Activated naive CD4-positive, alpha-beta T cell treated with anti-CD3 and anti-CD28 coated beads, Interleukin-2, amount 50 U/mL, for 72 hours (primary cell): Measurements from ENCODE around the gene DNM2. TPM values are rescaled to one million over a fixed set of nuclear protein-coding genes. Genes with fewer than 3 reads are reported as not detected.
A peak's percentile ranks its signal among the peaks of the same experiment; 100 is the strongest.

Experiments
- ATAC-seq, 2 donors: fragments of 150-1000 bp; cut with Tn5 transposase; 2 replicates each; pipeline ENCODE4 v1.10.0; 2021; ENCODE audit warnings: mild to moderate bottlenecking in 2 of 2, moderate library complexity in 2 of 2
- DNase-seq, 2 donors: peaks; one replicate each; pipeline ENCODE4 v3.0.0; 2021 to 2022; ENCODE audit warnings: low spot score in 2 of 2
- H3K27ac Mint-ChIP-seq, 2 donors: one replicate each; pipeline ENCODE4 v1.8.0; 2022; ENCODE audit warnings: mild to moderate bottlenecking in 2 of 2, mixed read lengths in 2 of 2
- H3K36me3 Mint-ChIP-seq, 2 donors: one replicate each; pipeline ENCODE4 v1.8.0; 2022; ENCODE audit warnings: mixed read lengths in 2 of 2
- H3K9me3 Mint-ChIP-seq, 2 donors: one replicate each; pipeline ENCODE4 v1.8.0; 2022; ENCODE audit warnings: mixed read lengths in 2 of 2
- total RNA-seq, 2 donors: library from RNA; stranded (reverse); gene quantifications; one replicate each; pipeline ENCODE4 v1.2.3, GENCODE V29; 2022

Gene DNM2
- total RNA-seq, 2 donors from 2014 or later: 191 to 219 TPM

DNA sequence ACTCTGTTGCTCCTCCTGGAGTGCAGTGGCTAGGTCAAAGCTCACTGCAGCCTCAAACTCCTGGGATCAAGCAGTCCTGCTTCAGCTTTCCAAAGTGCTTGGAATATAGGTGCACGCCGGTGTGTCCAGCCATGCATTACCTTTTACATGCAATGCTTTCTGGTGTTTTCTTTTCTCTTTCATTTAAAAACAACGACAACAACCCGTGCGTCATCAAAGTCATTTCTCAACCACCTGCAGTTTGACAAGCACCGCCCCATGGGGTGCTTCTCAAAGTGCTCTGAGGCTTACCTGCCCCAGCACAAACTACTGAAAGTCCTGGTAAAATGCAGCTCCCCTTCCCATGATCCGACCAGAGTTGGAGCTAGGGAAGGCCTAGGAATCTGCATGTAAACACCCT, 9.6 kb upstream of the DNM2 start:
- ATAC-seq (no peak), DNase-seq (no peak)
- Mint-ChIP-seq H3K9me3 (no peaks in the 10 kb centered on the region), H3K36me3 (peaks cover 0 to 4% of the 10 kb centered on the region in 2 donors), H3K27ac (no peak overlapping the region)

DNA sequence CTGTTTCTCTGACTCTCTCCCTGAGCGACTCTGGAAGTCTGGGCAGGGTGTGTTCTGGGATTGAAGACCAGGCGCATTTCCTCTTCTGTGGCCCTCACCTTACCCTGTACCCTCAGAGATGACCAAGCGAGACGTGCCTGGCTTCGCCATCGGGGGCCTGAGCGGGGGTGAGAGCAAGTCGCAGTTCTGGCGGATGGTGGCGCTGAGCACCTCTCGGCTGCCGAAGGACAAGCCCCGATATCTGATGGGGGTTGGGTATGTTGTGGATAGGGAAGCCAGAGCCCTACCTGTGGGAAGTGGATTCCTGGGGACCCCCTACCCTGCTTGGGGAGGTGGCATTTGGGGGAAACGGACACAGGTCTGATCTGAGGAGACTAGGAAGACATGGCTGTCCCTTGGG, 5.8 kb upstream of the DNM2 start:
- Mint-ChIP-seq H3K9me3 (no peaks in the 10 kb centered on the region), H3K36me3 (peaks cover 0 to 4% of the 10 kb centered on the region in 2 donors), H3K27ac (no peak overlapping the region)
- ATAC-seq (no peak), DNase-seq (no peak)

DNA sequence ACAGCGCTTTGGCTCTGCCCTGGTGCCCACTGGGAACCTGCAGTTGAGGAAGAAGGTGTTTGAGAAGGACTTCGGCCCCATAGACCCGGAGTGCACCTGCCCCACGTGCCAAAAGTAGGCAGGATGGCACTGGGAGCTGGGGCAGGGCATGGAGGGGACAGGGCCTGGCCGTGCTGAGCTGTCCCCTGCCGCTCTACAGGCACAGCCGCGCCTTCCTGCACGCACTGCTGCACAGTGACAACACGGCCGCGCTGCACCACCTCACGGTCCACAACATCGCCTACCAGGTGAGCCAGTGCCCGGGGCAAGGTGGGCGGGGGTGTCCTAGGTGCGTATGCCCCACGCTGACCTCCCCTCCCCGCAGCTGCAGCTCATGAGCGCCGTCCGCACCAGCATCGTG, 5.1 kb upstream of the DNM2 start:
- DNase-seq: no peak

DNA sequence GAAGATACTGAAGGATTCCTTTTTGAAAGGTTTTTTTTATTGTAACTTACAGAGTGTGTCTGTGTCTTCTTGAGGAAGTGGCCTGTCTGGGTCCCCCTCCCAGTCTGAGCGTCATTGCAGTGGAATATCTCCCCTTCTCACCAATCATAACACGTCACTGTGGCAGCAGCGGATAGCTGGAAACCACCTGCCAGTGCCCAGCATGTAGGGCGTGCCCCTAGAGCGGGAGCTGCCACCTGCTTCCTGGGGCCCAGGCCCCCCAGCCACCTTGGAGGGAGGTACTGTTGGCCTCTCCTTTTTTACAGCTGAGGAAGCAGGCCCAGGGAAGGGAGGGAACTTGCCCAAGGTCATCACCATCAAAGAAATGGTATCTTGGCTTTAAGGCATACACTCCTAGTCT, 4.6 kb upstream of the DNM2 start:
- no peak for ATAC-seq
- no peak overlapping the region for H3K27ac Mint-ChIP-seq

More for the DNA sequence above, 5.1 kb upstream of the DNM2 start:
- ATAC-seq: no peak
- H3K9me3 Mint-ChIP-seq: no peaks in the 10 kb centered on the region
- H3K36me3 Mint-ChIP-seq: peaks cover 0 to 4% of the 10 kb centered on the region in 2 donors
- H3K27ac Mint-ChIP-seq: no peak overlapping the region

DNA sequence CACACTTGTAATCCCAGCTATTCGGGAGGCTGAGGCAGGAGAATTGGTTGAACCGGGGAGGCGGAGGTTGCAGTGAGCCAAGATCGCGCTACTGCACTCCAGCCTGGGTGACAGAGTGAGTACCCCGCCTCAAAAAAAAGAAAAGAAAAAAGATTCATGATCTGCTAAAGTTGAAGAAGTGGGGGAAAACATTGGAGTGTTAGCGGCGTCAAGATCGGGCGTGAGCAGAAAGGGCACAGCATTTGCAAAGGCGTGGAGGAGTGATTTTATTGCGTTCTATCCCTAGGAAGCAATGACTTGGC, 874 bp upstream of the DNM2 start:
- Mint-ChIP-seq H3K36me3 (peaks cover 6 to 7% of the 10 kb centered on the region in 2 donors), H3K27ac (peak overlapping the region; percentile 92 to 93), H3K9me3 (no peaks in the 10 kb centered on the region)
- no peak for DNase-seq
- no peak for ATAC-seq

More for the DNA sequence above, 4.6 kb upstream of the DNM2 start:
- Mint-ChIP-seq H3K36me3 (peaks cover 0 to 2% of the 10 kb centered on the region in 2 donors), H3K9me3 (no peaks in the 10 kb centered on the region)
- DNase-seq: no peak

DNA sequence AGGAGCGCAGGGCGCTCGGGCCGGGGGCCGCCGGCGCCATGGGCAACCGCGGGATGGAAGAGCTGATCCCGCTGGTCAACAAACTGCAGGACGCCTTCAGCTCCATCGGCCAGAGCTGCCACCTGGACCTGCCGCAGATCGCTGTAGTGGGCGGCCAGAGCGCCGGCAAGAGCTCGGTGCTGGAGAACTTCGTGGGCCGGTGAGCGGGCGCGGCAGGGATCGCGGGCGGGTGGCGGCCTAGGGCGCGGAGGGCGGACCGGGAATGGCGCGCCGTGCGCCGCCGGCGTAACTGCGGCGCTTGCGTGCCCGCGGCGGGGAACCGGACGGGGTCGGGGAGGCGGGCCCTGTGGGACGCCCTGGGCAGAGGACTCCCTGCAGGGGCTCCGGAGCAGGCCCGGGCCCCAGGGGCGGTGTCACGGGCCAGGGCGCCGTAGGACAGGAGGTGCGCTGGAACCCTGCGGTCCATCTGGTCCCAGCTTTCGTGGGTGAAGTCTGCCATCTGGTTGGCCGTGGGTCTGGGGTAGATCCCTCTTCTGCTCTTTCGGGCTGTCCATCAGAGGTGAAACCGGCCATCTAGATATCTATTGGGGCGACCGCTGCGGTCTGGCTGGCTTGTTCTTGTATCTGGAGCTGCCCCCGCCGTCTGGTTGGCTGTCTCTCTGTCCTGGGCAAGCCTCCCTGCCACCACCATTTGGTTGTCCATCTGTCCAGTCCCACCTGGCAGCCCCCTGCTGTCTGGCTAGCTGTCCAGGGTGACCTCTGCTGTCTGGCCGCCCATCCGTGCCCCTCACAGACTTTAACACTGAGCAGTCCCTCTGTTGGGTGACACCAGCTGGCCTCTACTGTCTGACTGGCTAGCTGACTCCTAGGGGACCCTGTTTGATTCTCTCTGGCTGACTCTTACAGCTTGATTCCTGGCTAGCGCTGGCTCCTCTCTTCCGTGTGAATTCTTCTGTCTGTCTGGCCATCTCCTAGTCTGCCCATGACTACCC, 622 bp downstream of the DNM2 start:
- Mint-ChIP-seq H3K9me3 (no peaks in the 10 kb centered on the region), H3K36me3 (peaks cover 6 to 7% of the 10 kb centered on the region in 2 donors), H3K27ac (peak overlapping the region; percentile 92 to 97)
- DNase-seq: peak in 1 of 2 donors; percentile 64
- ATAC-seq: peak; percentile 6 to 9

DNA sequence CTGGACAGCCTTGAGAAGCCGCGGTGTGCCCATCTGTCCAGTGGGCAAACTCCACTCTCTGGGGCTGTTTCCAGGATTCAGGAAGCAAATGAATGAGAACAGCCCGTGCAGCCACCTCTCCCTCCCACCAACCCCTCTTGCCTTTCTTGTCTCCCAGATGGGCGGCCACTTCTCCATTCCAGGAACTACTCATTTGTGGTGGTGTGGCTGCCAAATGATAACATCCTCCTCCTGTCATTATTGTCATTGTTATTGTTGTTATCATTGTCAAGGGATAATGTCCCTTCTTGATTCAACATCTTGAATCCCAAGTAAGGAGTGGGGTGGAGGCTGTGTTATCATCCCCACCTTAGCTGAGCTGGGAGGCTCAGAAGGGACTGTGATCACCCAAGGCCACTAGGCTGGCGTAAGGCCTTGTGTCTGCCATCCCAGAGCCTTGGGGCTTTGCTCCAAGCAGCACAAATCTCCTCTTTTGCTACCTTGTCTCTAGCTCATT, 1.6 kb downstream of the DNM2 start:
- no peaks in the 10 kb centered on the region for H3K9me3 Mint-ChIP-seq
- peaks cover 6 to 7% of the 10 kb centered on the region in 2 donors for H3K36me3 Mint-ChIP-seq
- ATAC-seq (no peak), DNase-seq (no peak)
- H3K27ac Mint-ChIP-seq: peak overlapping the region; percentile 86 to 97

DNA sequence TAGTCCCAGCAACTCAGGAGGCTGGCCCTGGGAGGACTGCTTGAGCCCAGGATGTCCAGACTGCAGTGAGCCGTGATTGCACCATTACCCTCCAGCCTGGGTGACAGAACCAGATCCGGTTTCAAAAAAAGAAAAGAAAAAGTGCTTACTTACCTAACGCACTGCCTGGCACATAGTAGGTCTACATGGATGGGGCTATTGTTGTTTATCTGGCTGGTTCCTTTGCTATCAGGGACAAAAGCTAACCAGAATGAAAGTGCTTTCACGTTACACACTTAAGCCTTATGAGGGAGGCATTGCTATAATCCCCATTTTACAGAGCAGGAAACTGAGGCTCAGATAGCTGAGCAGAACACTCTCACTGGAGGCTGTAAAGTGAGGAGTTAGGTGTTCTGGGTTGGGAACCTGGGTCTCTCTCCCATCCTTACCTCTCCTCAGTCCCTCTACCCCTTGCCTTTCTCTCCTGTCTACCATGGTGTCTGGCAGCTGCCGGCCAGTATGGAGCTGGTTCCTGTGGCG, 2.8 kb downstream of the DNM2 start:
- DNase-seq: no peak
- H3K9me3 Mint-ChIP-seq: no peaks in the 10 kb centered on the region
- H3K36me3 Mint-ChIP-seq: peaks cover 6 to 7% of the 10 kb centered on the region in 2 donors
- H3K27ac Mint-ChIP-seq: no peak overlapping the region
- no peak for ATAC-seq

DNA sequence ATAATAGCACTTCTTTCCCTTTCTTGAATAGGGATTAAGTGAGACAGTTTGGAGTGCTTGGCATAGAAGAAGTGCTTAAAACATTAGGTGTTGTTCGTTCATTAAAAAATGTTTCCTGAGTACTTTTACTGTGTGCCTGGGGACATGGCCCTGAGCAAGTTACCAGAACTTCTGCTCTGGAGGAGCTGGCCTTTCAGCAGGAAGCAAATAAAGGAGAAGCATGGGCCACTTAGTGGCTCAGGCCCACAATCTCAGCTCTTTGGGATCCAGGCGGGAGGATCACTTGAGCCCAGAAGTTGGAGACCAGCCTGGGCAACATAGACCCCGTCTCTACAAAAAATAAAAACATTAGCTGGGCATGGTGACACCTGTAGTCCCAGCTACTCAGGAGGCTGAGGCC, 5.7 kb downstream of the DNM2 start:
- peaks cover 7 to 29% of the 10 kb centered on the region in 2 donors for H3K36me3 Mint-ChIP-seq
- DNase-seq: no peak
- no peak for ATAC-seq
- no peaks in the 10 kb centered on the region for H3K9me3 Mint-ChIP-seq
- H3K27ac Mint-ChIP-seq: peak overlapping the region in 1 of 2 donors; percentile 84

DNA sequence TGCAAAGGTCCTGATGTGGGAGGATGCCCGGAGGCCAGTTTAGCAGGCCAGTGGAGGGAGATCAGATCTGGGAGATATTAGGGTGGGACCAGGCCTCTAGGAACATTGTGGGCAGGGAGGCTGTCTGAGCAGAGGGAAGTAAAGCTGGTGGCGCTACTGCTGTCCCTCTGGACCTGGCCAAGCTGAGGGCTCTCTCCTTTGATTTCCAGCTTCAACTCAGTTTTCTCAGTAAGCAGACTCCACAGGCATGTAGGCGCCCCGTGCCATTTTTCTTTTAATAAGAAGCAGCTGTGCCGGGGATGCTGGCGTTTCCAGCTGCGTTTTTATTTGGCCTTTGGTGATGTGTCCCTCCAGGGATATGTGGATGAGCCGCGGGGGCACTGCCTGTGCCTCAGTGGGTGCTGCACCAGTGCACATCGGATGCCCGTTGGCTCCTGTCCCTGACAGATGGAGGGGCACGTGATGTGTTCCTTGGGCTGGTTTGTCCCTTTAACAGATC, 6.7 kb downstream of the DNM2 start:
- H3K9me3 Mint-ChIP-seq: no peaks in the 10 kb centered on the region
- peak overlapping the region in 1 of 2 donors; percentile 85 for H3K27ac Mint-ChIP-seq
- H3K36me3 Mint-ChIP-seq: peaks cover 0 to 23% of the 10 kb centered on the region in 2 donors
- DNase-seq (no peak), ATAC-seq (no peak)

DNA sequence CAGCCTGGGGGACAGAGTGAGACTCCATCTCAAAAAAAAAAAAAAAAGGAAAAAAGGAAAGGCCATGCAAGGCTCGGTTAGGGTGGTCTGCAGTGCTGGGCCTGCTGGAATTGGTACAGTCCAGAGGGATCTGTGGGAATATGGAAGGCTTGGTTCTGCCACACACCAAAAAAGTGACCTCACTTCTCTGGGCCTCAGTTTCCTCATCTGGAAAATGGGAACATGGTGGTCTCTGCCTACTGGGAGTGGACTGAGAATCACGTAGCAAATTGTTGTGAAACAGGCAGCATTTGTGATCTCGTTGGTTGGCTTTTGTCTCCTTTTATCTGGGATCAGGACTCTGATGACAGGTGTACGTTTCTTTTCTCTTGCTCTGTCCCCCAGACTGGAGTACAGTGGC, 7.5 kb downstream of the DNM2 start:
- H3K9me3 Mint-ChIP-seq: no peaks in the 10 kb centered on the region
- no peak overlapping the region for H3K27ac Mint-ChIP-seq
- DNase-seq (no peak), ATAC-seq (no peak)
- peaks cover 0 to 23% of the 10 kb centered on the region in 2 donors for H3K36me3 Mint-ChIP-seq

DNA sequence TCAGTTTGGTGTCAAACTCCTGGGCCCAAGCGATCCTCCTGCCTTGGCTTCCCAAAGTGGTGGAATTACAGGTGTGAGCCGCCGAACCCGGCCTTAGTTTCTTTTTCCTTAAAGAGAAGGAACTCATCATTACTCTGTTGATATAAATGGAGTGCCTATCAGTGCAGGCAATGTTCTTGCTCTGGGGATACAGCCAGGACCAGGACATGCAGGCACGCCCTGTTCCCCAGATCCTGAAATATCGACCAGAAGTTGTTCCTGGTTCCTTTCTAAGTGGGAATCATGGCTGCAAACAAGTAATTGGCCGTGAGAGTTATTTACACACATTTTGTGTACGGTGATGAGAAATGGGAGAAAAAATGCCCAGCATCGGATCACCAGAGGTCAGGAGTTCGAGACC, 8.4 kb downstream of the DNM2 start:
- H3K9me3 Mint-ChIP-seq: no peaks in the 10 kb centered on the region
- DNase-seq (no peak), ATAC-seq (no peak)
- H3K36me3 Mint-ChIP-seq: peaks cover 0 to 23% of the 10 kb centered on the region in 2 donors
- peak overlapping the region in 1 of 2 donors; percentile 6 for H3K27ac Mint-ChIP-seq

DNA sequence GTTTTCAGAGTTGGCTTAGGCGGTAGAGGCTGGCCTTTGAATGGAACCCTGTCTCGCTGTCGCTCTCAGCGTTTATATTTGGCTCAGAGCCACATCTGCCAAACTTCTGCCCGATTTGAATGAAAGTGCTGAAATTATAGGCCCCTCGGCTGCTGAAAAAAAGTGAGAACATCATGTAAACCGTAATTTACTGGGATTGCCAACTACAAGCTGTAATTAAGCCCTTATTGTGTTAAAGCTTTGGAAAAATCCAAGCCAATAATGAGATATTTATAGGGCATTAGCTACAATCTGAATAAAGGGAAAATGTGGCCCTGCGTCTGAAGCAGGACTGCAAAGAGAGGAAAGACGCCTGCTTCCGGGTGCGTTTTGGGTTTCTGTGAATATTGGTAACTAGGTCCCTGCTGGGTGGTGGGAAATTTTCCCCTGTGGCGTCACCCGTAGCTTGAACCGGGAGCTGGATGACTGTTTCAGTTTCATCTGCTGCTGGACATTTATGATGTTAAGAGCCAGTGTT, 9.9 kb downstream of the DNM2 start:
- Mint-ChIP-seq H3K36me3 (peaks cover 0 to 23% of the 10 kb centered on the region in 2 donors), H3K9me3 (no peaks in the 10 kb centered on the region), H3K27ac (peak overlapping the region; percentile 58 to 73)
- ATAC-seq: no peak
- DNase-seq: no peak

DNA sequence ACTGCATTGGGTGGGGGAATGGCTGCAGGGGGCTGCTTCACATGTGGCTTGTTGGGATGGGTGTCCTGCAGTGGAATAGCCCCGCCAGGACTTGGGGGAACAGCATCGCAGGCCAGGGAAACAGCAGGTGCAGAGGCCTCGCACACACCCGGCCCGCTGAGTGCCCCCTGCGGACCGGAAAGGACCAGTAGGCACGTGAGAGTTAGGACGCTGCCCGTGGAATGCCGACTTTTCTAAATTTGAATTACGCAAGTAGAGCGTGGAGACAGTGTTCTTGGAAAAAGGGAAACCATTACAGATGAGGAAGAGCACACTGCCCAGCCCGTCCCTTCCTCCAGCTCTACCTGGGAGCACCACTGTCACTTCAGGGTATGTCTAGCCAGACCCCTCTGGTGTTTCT, 11.5 kb downstream of the DNM2 start:
- DNase-seq (no peak), ATAC-seq (no peak)
- H3K27ac Mint-ChIP-seq: no peak overlapping the region
- peaks cover 0 to 23% of the 10 kb centered on the region in 2 donors for H3K36me3 Mint-ChIP-seq
- no peaks in the 10 kb centered on the region for H3K9me3 Mint-ChIP-seq

DNA sequence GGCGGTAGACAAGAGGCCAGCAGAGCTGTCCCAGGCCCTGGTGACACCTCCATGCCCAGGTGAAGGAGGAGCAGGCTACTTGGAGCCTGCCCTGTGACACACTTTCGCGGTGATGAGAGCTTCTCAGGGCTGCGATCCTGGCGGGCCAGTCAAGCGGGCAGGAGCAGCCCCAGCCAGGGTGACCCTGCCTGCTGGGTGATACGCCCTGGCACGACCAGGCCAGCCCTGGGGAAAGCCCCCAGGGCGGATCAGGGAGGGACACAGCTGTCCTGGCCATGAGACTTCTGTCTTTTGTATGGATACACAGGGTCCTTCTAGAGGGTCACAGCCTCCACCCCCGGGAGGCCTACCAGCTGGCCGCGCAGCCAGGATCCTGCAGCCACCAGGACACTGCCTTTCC, 13.1 kb downstream of the DNM2 start:
- peak overlapping the region; percentile 94 to 96 for H3K27ac Mint-ChIP-seq
- peak in 1 of 2 donors; percentile 15 for ATAC-seq
- peaks cover 0 to 23% of the 10 kb centered on the region in 2 donors for H3K36me3 Mint-ChIP-seq
- DNase-seq: no peak
- no peaks in the 10 kb centered on the region for H3K9me3 Mint-ChIP-seq

DNA sequence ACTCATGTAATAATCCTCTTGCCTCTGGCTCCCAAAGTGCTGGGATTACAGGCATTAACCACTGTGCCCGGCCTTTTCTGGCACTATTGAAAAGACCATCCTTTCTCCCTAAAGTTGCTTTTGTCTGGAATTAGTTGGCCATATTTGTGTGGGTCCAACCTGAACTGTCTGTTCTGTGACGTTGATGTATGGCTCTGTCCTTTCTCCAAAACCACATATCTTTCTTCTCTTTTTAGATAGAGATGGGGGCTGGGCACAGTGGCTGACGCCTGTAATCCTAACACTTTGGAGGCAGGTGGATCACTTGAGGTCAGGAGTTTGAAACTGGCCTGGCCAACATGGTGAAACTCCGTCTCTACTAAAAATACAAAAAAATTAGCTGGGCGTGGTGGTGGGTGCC, 17.9 kb downstream of the DNM2 start:
- DNase-seq (no peak), ATAC-seq (no peak)
- no peaks in the 10 kb centered on the region for H3K9me3 Mint-ChIP-seq
- peaks cover 0 to 21% of the 10 kb centered on the region in 2 donors for H3K36me3 Mint-ChIP-seq
- H3K27ac Mint-ChIP-seq: no peak overlapping the region

DNA sequence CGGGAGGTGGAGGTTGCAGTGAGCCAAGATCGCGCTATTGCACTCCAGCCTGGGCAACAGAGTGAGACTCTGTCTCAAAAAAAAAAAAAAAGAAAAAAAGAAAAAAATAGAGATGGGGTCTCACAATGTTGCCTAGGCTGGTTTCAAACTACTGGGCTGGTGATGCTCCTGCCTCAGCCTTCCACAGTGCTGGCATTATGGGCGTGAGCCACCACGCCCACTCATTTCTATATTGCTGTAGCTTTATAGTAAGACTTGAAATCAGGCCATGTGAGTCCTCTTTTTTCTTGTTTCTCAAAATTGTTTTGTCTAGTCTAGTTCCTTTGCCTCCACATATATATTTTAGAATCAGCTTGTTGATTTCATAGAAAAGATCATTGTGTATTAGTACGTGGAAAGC, 18.3 kb downstream of the DNM2 start:
- no peak for DNase-seq
- ATAC-seq: no peak
- Mint-ChIP-seq H3K9me3 (no peaks in the 10 kb centered on the region), H3K27ac (no peak overlapping the region), H3K36me3 (peaks cover 0 to 26% of the 10 kb centered on the region in 2 donors)
